HTR-8/SVneo (cell line): Measurements from ENCODE around the gene CLEC18B.
"Not testable (repeated sequence)": the region's sequence is repeated elsewhere in the genome, so short reads cannot be mapped to it uniquely, and the experiment has no call there.

ENCODE experiments used
- DNase-seq: peaks from one replicate; pipeline ENCODE4 v3.0.0; 2011; ENCODE audit warnings: low spot score, mixed read lengths; ENCODE audit not compliant: insufficient read length
- FAIRE-seq: peaks from 2 replicates; lab custom pipeline; 2011; peaks lifted over from hg19 to GRCh38; lab: Jason Lieb, UNC

CLEC18B gene

DNA sequence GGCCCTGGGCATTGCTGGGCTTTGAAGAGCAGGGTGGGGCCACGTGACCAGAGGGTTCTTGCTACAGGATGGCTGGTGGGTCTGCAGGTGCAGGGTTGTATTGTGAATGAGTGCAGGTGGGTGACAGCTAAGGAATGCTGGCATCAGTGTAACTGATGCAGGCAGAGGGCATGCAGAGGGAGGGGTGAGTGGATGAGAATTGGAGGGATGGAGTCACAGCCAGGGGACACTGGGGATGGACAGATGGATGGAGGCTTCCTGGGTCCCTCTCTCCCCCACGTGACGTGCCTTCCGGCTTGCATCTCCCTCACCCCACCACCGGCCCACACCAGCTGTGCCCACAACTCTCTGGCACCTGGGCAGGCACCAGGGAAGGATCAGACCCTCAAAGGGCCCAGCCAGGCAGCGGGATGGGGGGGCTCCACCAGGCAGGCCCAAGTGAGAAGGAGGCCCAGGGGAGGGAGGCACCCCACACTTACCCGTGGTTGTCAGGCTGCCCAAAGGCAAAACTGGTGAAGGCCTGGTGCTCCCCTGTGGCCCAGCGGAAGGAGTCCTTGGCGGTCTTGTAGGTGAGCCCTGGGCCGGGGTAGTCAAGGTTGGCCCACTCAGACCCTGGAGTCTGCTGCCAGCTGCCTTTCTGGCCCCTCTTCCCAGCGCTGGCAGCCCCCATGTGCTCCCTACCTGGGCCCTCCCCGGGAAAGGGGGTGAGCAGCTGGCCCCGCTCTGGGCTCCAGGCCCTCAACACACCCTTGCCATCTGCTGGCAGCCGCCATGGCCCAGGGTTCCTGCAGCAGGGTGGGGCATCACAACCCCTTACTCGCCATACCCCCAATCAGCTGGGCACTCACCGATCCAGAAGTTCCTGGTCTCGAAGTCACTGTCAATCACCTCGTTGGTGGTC, 11.0 kb downstream of the CLEC18B start:
- not testable (repeated sequence) for DNase-seq, FAIRE-seq

DNA sequence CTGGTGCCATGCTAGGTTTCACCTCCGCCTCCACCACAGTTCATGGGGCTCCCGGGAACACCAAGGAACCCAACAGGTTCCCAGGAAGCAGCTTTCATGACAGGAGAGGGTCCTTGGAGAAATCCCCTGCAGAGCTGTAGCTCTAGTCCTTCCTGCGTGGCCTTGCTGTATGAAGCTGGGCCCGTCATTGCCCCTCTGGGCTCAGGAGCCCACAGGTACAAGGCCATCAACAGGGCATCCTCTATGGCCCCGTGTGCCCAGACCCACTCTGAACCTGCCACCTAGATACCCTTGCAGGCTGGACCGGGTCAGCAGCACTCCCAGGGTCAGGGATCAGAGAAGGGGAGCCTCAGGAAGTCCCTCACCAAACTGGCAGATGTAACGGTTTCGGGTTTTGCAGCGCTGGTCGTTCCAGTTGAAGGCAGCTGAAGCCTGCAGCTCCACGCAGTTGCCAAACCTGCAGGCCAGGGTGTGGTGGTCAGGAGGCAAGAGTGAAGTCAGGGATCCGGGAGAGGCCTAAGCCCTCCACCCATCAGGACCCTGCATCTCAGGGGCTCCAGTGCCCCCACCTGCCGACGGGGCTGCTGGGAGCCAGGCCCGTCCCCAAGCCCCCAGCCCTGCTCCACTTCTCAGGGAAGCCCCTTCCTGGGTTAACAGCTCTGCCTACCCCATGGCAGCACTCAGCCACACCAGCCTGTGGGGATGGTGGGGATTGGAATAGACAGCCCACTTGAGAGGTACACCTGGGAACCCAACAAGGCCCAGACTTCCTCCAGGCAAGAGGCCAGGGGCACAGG, 11.9 kb downstream of the CLEC18B start:
- not testable (repeated sequence) for DNase-seq, FAIRE-seq

DNA sequence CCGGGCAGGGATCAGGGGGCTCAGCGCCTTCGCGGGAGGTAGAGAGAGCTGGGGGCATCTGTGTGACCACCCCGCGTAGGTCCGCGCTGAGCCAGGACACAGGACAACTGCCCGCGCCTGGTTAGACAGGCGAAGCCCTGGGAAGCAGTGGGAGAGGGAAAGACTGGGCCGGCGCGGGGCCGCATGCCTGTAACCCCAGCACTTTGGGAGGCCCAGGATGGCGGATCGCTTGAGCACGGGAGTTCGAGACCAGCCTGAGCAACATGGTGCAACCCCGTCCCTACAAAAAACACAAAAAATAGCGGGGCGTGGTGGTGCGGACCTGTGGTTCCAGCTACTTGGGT, 13.9 kb downstream of the CLEC18B start:
- FAIRE-seq, DNase-seq: not testable (repeated sequence)

DNA sequence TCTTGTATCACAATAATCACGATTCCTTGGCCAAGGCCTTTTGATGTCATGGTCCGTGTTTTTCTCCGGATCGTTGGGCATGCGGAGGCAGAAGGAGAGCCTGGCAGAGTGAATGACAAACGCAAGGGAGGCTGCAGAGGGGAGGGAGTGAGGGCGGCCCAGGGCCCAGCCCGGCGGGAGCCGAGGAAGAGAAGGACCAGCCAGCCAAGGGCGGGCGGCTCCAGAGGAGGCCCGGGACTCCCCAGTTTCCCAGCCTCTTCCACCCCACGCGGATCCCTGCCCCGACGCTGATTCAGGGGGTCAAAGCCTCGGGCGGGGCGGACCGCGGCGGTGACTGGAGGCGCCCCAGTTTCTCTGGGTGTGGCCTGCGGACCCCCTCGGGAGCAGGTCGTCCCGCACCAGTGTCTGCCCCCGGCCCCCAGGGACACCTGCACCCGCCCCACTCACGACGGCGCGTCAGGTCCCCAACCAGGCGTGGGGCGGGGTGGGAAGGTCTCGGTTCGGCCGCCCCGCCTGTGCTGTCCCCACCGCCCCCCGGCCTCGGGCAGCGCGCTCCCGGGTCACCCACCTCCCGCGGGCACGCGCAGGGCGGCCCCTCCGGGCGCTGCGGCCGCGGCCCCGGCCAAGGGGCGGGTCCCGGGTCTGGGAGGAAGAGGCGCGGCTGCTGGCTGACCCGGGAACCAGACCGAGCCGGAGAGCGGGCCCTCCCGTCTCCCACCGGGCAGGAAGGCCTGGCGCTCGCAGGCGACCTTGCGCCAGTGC, 14.5 kb downstream of the CLEC18B start:
- DNase-seq, FAIRE-seq: not testable (repeated sequence)

DNA sequence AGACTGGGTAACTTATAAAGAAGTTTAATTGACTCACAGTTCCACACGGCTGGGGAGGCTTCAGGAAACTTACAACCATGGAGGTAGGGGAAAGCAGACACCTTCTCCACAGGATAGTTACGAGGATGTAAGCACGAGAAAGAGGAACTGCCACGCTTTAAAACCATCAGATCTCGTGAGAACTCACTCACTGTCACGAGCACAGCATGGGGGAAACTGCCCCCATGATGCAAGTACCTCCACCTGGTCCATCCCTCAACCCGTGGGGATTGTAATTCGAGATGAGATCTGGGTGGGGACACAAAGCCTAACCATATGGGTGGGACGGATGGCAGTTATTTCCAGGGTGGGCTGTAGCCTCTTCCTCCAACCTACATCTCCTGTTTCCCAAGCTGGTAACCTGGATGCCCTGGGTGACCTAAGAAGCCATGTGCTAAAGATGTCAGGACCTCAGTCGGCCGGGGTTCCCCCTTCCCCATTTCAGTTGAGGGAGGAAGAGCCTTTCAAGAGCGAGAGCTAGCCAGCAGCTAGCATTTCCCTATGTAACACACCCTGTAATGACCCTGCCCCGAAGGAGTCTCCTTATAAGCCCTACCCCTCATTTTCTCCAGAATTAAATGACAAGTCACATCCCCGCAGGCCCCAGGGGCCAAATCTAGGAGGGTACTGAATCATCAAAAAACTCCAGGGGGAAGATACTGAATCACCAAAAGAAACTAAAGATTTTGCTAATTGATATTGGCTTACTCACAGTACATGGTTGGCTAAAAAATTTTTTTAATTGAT, 16.9 kb downstream of the CLEC18B start:
- not testable (repeated sequence) for FAIRE-seq, DNase-seq

DNA sequence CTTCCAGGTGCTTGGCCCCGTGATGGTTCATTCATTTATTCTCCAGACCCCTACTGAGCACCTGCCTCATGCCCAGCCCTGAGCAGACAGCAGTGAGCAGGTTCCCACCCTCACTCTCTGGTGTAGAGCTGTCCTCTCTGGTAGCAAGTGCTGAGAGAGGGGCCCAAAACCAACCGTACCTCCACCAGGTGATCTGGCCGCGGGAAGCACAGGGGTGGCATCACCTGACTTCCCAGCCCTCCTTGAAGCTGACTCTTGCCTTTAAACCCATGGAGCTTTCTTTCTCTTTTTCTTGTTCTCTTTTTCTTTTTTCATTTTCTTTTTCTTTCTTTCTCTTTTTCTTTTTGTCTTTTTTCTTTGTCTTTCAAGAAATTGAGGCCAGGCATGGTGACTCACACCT, 21.0 kb downstream of the CLEC18B start:
- FAIRE-seq, DNase-seq: not testable (repeated sequence)

DNA sequence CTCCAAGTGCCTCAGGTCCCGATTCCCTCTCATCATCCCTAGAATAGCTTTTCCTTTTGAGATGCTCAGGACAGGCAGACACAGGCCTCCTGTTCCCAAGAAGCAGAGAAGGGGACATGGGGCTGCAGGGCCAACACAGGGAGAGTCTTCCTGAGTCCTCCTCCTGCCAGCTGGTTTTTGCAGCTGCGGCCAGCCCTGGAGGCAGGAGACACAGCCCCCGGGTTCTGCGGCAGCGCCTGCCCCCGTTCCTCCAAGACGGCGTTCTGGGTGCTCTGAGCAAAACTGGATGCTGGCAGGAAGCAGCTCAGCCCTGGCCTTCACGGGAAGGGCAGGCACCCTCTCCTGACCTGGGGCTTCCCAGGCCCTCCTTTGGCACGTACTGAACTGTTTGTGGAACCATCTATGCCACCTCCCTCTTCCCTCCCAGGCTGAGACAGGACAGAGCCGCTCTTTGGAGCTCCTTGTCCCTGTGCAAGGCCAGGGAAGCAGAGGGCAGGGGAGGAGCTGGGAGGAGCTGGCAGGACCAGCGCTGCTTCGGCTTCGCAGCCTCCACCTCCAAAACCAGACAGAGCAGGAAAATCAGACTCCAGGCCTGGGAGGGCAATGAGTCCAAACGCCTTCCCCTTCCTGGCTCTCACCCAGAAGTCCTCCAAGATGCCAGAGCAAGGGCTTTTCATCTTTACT, 22.9 kb downstream of the CLEC18B start:
- FAIRE-seq, result peak; percentile 33
- DNase-seq, result not testable (repeated sequence)

DNA sequence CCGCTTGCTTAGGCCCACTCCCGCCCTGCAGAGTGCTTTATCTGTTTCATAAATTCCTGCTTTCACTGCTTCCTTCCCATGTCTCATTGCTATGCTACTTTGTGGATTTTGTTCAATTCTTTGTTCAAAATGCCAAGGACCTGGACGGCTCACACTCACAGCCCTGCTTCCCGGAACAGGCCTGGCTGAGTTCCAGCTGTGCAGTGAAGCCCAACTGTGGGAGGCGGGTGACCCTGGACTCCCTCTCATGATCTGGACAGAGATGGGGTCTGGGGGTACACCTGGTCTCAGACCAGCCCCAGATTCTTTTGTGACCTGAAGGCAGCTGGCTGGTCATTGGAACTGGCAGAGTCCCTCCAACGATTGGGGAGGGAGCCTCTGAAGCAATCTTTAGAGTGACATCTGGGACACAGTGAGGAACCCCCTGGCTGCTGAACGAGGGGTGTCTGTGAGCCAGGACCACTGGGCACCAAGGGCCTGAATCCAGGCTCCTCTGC, 24.7 kb downstream of the CLEC18B start:
- FAIRE-seq, result not testable (repeated sequence)
- peak; percentile 8 for DNase-seq

DNA sequence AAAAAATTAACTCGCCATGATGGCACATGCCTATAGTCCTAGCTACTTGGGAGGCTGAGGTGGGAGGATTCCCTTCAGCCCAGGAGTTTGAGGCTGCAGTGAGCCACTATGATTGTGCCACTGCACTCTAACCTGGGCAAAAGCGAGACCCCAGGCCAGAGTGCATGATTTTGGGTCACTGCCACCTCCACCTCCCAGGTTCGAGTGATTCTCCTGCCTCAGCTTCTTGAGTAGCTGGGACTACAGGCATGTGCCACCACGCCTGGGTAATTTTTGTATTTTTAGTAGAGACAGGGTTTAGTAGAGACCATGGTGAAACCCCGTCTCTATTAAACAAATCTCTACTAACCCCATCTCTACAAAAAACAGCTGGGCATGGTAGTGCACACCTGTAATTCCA, 26.7 kb downstream of the CLEC18B start:
- DNase-seq, FAIRE-seq: not testable (repeated sequence)

DNA sequence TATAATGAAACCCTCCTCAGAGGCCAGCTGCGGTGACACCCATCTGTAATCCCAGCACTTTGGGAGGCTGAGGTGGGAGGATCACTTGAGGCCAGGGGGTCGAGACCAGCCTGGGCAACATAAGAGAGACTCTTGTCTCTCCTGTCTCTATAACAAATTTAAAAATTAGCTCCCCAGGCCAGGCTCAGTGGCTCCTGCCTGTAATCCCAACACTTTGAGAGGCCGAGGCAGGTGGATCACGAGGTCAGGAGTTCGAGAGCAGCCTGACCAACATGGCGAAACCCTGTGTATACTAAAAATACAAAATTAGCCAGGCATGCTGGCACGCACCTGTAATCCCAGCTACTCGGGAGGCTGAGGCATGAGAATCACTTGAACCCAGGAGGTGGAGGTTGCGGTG, 27.1 kb downstream of the CLEC18B start:
- not testable (repeated sequence) for FAIRE-seq, DNase-seq

DNA sequence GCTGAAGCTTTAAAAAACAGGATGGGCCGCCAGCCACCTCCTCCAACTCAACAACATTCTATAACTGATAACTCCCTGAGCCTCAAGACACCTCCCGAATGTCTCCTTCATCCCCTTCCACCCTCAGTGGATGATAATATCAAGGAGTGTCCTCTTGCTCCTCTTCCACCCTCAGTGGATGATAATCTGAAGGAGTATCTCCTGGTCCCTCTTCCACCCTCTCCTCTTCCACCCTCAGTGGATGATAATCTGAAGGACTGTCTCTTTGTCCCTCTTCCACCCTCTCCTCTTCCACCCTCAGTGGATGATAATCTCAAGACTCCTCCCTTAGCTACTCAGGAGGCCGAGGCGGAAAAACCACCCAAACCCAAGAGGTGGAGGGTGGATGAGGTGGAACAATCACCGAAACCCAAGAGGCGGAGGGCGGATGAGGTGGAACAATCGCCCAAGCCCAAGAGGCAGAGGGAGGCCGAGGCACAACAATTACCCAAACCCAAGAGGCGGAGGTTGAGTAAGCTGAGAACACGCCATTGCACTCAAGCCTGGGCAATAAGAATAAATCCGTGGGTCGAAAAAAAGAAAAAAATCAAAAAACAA, 29.7 kb downstream of the CLEC18B start:
- not testable (repeated sequence) for FAIRE-seq

DNA sequence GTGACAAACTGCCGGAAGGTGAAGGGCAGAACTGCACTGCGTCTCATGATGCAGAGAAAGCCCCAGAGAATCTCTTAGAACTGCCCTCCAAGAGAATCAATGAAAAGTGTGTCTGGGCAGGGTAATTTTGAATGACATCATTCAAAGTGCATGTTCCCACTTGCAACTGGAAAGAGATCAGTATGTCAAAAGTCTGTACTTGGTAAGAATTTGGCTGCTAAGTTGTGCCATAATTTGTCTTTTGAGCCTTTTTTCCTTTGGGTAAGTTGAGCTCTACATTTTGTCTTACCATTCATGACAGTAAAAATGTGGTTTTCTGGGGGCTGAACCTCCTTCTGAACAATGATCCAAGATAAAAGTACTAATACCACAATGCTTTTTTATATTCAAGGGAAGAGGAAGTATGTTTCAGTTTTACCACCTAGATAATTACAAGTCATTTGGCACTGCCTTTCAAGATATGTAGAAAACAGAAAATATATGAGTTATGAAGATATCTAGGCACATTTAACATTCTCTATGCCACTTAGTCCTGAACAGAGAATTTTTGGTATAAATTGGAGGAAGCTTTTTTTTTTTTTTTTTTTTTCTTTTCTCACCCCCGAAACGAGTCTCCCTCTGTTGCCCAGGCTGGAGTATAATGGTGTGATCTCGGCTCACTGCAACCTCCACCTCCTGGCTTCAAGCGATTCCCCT, 38.8 kb downstream of the CLEC18B start:
- DNase-seq, FAIRE-seq: not testable (repeated sequence)

More for the DNA sequence above, 29.7 kb downstream of the CLEC18B start:
- DNase-seq, result not testable (repeated sequence)

DNA sequence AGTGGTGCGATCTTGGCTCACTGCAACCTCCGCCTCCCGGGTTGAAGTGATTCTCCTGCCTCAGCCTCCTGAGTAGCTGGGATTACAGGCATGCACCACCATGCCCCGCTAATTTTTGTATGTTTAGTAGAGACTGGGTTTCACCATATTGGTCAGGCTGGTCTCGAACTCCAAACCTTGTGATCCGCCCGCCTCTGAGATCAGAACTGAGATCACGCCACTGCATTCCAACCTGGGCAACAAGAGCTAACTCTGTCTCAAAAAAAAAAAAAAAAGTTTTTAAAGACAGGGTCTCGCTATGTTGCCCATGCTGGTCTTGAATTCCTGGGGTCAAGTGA, 47.5 kb downstream of the CLEC18B start:
- FAIRE-seq, DNase-seq: not testable (repeated sequence)

DNA sequence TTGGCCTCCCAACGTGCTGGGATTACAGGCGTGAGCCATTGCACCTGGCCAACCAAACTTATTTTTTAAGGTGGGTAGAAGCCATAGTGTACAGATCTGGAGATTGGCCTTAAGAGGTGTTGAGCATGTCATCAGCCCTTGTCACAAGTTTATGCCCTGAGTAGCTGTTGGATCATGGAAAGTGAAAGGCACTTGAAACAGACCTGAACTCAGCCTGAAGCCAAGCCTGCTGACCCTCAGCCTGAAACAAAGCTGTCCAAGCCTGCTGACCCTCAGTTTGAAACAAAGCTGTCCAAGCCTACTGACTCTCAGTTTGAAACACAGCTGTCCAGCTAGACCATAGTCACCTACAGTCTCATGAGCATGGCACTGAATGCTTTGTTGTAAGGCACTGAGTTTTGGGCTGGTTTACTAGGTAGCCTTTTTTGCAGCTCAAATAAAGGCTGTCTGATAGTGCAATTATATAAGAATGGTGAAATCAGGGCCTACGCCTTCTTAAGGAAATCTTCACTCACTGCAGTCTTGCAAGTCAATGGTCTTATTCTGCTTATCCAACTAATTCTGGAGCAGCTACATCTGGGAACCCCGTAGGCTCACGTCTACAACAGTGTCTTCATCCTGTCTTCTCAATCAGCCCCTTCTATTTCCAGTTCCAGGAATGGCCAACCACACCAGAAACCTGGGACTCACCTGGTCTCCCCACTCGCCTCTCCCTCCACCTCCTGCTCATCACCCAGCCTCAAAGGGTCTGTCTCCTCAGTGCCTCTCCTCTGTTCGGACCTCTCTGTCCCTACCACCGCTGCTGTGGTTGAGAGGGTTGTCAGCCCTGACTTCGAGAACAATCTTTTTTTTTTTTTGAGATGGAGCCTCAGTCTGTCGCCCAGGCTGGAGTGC, 48.1 kb downstream of the CLEC18B start:
- DNase-seq, result peak; percentile 38
- FAIRE-seq, result peak; percentile 86

DNA sequence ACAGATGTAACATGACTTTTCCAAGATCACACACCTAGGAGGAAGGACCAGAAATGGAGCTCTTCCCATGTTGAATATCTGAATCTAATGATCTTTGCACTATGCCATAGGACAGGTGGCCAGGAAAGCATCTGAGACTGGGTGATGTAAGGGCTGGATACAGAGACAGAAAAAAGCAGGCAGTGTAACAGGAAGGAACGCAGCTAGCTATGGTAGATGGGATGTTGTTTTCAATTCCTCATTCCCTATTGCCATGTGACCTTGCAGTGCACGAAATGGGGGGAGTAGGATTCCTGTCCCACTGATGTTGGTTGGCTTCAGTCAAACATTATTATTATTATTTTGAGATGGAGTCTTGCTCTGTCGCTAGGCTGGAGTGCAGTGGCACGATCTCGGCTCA, 48.9 kb downstream of the CLEC18B start:
- no peak for DNase-seq
- FAIRE-seq, result no peak

DNA sequence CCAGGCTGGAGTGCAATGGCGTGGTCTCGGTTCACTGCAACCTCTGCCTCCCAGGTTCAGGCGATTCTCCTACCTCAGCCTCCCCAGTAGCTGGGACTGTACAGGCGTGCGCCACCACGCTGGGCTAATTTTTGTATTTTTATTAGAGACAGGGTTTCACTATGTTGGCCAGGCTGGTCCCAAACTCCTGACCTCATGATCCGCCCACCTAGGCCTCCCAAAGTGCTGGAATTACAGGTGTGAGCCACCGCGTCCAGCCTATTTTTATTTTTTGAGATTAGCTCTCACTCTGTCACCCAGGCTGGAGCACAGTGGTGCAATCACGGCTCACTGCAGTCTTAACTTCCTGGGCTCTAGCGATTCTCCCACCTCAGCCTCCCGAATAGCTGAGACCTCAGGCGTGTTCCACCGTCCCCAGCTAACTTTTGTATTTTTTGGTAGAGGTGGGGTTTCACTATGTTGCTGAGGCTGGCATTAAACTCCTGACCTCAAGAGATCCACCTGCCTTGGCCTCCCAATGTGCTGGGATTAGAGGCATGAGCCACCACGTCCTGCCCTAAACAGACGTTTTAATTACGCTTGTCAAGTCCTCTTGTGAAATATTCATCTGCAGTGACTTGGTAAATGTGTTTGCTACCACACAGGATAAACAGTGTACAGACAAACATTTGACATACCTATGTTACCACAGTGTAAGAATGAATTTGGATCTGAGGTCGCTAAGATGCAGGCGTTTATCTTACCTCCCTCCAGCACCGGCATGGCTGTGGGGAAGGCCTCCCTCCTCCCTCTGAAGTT, 50.7 kb downstream of the CLEC18B start:
- not testable (repeated sequence) for DNase-seq
- peak; percentile 93 for FAIRE-seq
